ENCODE data around the gene TLE3.

TLE3 gene

DNA sequence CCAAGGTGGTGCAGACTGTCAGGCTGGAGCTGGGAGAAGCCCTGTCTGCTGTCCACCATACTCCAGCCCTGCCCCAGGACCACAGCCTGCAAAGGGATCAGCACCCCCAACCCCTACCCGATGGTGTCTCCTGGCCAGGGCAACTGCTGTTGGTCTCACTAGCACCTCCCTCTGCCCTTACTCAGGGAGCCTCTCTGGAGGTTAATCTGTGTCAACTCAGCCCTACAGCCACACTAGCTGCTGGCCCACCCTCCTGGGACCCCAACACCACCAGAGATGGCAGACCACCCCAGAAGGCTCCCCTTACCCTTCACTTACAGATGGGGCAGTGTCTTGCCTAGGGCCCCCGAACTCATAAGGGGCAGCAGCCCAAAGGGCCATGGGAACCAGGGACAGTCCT is 65.2 kb downstream of the TLE3 start:
- Mint-ChIP-seq H3K4me3 (no peak overlapping the region), H3K4me1 (no peaks in the 10 kb centered on the region)
- DNase-seq = no peak

DNA sequence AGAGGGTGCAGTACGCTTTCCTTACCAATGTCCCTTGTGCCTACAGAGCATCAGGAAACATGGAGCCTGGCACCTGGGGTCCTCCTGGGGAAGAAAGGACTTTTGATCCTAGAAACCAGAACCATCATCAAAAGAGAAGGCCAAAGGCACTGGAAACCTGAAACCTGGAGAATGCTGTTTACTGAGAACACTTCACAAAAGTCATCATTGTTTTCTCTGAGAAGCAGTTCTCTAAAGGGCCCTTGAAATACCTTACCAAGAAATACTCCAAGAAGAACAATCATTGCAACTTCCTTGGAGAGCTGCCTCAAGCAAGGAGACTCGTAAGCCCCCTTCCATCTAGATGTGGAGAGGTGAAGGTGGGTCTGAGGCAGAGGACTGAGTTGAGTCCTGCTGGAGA is 66.0 kb downstream of the TLE3 start:
- DNase-seq (no peak), ATAC-seq (no peak)
- Mint-ChIP-seq H3K4me3 (no peak overlapping the region), H3K27me3 (peaks cover 4% of the 10 kb centered on the region), H3K27ac (no peak overlapping the region), H3K4me1 (no peaks in the 10 kb centered on the region), H3K9me3 (no peaks in the 10 kb centered on the region)

More for the DNA sequence above, 65.2 kb downstream of the TLE3 start:
- ATAC-seq = no peak
- no peaks in the 10 kb centered on the region for H3K9me3 Mint-ChIP-seq
- no peaks in the 10 kb centered on the region for H3K27me3 Mint-ChIP-seq
- no peak overlapping the region for H3K27ac Mint-ChIP-seq

DNA sequence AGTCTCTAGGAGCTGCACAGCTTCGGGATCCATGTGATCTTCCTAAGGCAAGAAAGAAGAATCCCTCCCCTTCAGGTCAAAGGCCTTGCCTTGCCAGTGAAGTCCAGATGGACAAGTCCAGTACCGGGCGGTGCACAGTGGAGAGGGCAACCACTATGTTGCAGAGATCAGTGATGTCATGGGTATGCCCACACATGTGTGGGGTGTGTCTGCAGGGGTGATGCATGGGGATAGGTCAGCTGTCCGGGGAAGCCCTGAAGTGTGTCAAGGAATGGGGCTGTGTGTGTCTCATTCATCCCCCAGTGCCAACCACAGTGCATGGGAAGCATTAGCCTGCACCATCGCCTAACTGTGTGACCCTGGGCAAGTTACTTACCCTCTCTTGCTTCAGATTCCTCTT is 66.5 kb downstream of the TLE3 start:
- Mint-ChIP-seq H3K27me3 (peaks cover 9% of the 10 kb centered on the region), H3K9me3 (no peaks in the 10 kb centered on the region), H3K27ac (peak overlapping the region in 1 of 2 donors; percentile 34)

DNA sequence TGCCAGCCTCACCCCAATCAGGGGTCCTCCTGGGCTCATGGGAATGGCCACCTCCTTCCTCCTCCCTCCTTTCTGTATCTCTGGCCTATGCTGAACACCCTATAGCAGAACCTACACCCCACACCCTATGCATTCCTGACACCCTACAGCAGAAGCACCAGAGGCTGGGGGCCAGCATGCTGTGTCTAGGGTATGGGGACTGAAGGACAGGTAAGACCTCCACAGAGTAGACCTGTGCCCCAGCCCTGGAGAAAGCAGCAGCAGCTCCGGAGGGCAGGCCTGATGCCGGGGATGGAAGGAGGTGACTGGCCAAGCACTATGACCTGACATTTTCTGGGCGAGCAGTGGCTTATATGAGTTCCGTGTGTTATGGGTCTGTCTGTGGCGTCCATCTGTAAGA is 66.9 kb downstream of the TLE3 start:
- DNase-seq (no peak), ATAC-seq (no peak)
- Mint-ChIP-seq H3K9me3 (no peaks in the 10 kb centered on the region), H3K27me3 (peaks cover 11% of the 10 kb centered on the region), H3K4me1 (no peaks in the 10 kb centered on the region), H3K27ac (no peak overlapping the region), H3K4me3 (no peak overlapping the region)

More for the DNA sequence above, 66.5 kb downstream of the TLE3 start:
- DNase-seq = no peak
- no peak for ATAC-seq
- Mint-ChIP-seq H3K4me1 (no peaks in the 10 kb centered on the region), H3K4me3 (no peak overlapping the region)

DNA sequence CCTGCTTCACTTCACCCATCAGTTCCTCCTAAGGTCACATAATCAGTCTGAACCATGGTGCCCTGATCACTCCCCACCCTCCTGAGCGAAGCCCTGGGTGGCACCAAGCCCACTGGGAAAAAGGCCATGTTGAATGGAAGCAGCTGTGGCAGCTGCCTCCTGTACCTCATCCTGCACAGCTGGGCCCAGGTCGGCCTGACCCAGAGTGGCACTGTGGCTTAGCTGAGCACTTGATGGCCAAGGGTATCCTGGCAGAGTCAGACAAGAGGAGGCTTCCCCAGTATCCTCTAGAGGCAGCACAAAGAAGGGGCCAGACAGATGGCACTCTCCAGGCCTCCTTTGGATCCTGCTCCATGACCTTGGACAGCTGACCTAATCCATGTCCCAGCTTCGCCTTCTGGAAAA is 68.4 kb downstream of the TLE3 start:
- Mint-ChIP-seq H3K27ac (peak overlapping the region in 1 of 2 donors; percentile 40), H3K27me3 (peaks cover 26% of the 10 kb centered on the region), H3K9me3 (no peaks in the 10 kb centered on the region), H3K4me3 (no peak overlapping the region), H3K4me1 (peaks cover 2% of the 10 kb centered on the region)
- ATAC-seq = no peak
- DNase-seq = no peak

DNA sequence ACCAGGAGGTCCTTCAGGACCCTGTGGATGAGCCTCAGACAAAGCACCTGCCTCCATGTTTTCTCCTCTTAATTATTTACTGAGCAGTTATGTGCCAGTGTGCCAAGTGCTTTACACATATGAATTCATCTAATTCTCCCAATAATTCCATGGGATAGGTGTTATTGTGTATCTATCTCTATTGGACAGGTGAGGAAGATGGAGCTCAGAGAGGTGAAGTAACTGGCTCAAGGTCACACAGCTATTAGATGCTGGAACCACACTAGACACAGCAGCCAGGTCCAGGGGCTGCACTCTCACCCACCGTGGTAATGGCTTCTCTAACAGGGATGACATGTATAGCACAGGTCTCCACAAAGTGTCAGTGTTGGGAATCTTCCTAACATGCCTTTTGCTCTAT is 70.2 kb downstream of the TLE3 start:
- Mint-ChIP-seq H3K4me1 (peaks cover 20% of the 10 kb centered on the region), H3K4me3 (no peak overlapping the region), H3K27me3 (peaks cover 26% of the 10 kb centered on the region), H3K9me3 (no peaks in the 10 kb centered on the region), H3K27ac (no peak overlapping the region)
- ATAC-seq (no peak), DNase-seq (no peak)

DNA sequence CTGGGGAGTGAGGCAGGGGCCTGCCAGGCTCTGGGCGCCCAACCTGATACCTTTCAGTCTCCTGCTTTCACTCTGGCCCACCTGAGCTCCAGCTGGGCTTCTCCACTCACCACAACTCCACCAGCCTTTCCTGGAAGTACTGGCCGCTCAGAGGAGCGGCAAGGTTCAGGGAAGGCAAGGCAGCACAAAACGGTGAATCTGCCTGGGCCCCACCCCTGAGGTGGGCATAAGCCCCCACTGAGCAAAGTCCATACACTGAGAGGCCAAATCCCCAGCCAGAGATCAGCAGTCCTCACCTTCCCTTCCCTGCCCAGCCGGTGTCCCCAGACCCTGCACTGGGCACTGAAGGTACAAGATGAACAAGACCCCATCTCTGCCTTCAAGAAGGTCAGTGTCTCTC is 70.7 kb downstream of the TLE3 start:
- H3K27me3 Mint-ChIP-seq = peaks cover 26% of the 10 kb centered on the region
- H3K27ac Mint-ChIP-seq = peak overlapping the region in 1 of 2 donors; percentile 62

DNA sequence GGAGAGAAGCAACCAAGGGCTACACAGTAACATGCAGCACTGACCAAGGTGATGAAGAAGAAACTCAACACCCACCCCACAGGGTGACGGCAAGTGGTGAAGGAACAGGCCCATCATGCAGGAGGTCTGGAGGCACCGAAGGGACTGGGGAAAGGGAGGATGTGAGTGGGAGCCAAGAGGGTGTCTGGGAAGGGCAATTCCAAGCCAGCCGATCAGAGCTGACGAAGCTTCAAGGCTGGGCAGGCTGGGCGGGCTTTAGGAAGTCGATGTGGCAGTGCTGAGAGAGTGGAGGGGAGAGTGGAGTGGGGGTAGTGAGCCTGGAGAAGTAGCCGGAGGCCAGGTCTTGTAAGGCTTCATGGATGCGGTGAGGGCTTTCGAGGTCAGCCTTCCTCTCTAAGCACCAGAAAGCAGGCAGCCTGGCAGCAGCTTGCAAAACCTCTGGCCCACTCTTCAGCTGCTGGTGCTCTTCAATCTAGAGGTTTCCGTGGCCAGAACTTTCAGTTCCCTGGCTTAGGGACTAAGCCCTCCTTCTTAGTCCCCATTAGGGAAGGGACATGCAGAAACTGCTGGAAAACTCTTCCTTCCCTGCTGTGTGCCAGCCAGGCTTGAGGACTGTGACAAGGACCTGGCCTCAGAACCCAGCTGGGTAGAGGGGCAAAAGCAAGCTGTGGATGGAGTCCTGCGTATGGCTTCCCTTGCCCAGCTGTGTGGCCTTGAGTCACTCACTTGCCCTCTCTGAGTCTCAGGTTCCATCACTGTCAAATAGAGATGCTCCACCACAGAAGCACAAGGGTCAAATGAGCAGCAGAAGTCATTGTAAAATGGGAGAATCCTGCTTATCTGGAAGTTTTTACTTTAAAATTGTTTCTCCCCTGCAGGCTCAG is 72.1 kb downstream of the TLE3 start:
- Mint-ChIP-seq H3K27me3 (peaks cover 26% of the 10 kb centered on the region), H3K4me1 (peaks cover 21% of the 10 kb centered on the region), H3K4me3 (no peak overlapping the region), H3K9me3 (no peaks in the 10 kb centered on the region), H3K27ac (no peak overlapping the region)
- no peak for DNase-seq
- ATAC-seq = no peak

More for the DNA sequence above, 70.7 kb downstream of the TLE3 start:
- H3K9me3 Mint-ChIP-seq = no peaks in the 10 kb centered on the region
- H3K4me1 Mint-ChIP-seq = peaks cover 21% of the 10 kb centered on the region
- no peak overlapping the region for H3K4me3 Mint-ChIP-seq
- ATAC-seq (no peak), DNase-seq (no peak)

DNA sequence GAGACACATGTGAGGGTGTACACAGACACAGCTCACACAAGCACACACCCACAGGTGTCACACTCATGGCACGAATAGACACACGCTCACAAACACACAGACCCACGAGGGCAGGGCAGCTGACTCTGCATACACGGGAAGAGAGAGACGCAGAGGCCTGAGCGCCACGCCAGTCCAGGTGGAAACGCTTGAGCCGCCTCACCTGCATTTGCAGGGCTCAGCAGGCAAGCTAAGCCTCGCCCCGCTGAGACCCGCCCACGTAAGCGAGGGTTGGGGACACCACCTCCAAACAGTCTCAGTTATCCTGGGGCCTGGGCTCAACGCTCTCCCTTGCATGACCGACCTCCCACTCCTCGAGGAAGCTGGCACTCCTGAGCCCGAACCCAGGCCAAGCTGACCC is 73.2 kb downstream of the TLE3 start:
- Mint-ChIP-seq H3K27me3 (peaks cover 29% of the 10 kb centered on the region), H3K4me3 (no peak overlapping the region), H3K4me1 (peaks cover 21% of the 10 kb centered on the region), H3K27ac (no peak overlapping the region), H3K9me3 (no peaks in the 10 kb centered on the region)
- DNase-seq (no peak), ATAC-seq (no peak)

DNA sequence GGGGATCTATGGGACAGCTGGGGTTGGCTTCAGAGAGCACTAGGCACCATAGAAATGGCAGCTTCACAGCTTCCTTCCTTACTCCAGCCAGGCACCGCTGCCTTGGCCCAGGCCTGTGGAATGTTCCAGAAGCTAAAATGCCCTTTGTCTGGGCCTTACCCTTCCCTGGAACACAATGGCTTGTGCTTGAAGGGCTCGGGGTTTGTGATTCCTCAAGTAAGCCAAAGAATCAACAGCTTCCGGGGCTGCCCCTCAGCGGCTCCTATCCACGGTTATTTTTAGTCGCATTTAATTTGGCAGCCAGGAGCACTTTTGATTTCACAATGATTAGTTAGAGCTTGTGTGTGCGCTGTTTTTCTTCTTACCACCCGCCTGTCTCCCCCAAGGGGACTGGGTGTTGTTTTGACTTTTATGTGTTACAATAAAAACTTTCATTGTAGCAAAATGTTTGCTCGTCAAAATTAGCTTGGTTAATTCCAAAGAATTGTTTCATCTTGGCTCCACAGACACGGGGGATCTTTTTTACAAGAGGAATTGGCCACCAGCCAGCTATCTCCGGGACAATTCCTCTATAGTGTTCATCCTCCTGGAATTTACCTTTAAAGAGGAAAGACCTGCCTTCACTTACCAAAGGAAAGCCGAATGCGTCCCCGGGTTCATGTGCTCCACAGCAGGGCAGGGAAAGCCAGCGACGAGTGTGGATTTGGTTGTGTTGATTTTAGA is 73.8 kb downstream of the TLE3 start:
- Mint-ChIP-seq H3K4me3 (no peak overlapping the region), H3K27me3 (peaks cover 35% of the 10 kb centered on the region), H3K9me3 (no peaks in the 10 kb centered on the region), H3K27ac (peak overlapping the region in 1 of 2 donors; percentile 34), H3K4me1 (peaks cover 21% of the 10 kb centered on the region)
- DNase-seq = no peak
- no peak for ATAC-seq

DNA sequence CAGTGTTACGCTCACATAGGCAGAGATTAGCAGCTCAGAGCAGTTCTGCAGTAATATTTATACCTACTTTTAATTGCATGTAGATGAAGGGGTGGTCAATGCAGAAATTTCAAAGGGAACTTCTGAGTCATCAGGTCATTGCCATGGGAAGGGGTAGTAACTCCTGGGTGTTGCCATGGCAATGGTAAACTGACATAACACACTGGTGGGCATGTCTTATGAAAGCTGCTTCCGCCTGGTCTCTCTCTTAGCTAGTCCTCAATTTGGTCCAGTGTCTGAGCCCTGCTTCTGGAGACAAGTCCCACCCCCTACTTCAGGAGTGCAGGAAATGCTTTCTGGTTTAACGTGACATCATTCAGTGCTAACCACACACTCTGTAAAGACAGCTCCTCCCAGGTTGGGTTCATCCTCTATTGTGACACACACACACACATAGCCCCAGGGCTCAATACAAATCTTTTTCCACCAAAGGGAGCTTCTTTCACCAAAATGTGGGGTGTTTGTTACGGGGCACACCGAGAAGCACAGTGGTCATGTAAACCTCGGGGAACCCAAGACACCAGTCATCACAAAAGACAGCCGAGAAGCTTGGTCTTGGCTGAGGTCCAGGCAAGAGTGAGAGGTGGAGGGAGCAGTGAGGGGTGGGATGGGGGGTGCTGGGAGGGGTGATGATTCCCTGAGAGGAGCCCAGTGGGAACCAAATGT is 74.5 kb downstream of the TLE3 start:
- Mint-ChIP-seq H3K4me1 (peaks cover 21% of the 10 kb centered on the region), H3K27me3 (peaks cover 36% of the 10 kb centered on the region), H3K4me3 (peak overlapping the region in 1 of 2 donors; percentile 42), H3K27ac (peak overlapping the region; percentile 14 to 34), H3K9me3 (no peaks in the 10 kb centered on the region)
- peak; percentile 57 to 66 for DNase-seq
- peak; percentile 99 for ATAC-seq

DNA sequence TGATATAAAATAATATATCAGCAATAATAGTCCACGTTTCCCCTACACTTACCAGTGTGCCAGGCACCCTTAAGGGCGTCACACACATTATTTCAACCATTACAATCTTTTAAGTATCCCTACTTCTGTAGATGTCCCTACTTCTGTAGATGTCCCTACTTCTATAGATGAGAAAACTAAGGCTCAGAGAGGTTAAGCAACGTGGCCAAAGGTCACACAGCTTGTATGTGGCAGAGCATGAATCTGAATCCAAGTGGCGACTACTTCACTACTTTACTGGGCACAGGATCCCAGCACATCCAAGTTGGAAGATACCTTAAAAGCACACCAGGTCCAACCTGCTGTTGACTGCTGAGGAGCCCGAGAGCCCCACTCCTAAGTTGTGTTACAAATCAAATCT is 77.5 kb downstream of the TLE3 start:
- H3K4me3 Mint-ChIP-seq = no peak overlapping the region
- H3K27me3 Mint-ChIP-seq = peaks cover 48% of the 10 kb centered on the region
- no peak for ATAC-seq
- no peaks in the 10 kb centered on the region for H3K9me3 Mint-ChIP-seq
- H3K27ac Mint-ChIP-seq = no peak overlapping the region
- no peak for DNase-seq
- peaks cover 40% of the 10 kb centered on the region for H3K4me1 Mint-ChIP-seq

DNA sequence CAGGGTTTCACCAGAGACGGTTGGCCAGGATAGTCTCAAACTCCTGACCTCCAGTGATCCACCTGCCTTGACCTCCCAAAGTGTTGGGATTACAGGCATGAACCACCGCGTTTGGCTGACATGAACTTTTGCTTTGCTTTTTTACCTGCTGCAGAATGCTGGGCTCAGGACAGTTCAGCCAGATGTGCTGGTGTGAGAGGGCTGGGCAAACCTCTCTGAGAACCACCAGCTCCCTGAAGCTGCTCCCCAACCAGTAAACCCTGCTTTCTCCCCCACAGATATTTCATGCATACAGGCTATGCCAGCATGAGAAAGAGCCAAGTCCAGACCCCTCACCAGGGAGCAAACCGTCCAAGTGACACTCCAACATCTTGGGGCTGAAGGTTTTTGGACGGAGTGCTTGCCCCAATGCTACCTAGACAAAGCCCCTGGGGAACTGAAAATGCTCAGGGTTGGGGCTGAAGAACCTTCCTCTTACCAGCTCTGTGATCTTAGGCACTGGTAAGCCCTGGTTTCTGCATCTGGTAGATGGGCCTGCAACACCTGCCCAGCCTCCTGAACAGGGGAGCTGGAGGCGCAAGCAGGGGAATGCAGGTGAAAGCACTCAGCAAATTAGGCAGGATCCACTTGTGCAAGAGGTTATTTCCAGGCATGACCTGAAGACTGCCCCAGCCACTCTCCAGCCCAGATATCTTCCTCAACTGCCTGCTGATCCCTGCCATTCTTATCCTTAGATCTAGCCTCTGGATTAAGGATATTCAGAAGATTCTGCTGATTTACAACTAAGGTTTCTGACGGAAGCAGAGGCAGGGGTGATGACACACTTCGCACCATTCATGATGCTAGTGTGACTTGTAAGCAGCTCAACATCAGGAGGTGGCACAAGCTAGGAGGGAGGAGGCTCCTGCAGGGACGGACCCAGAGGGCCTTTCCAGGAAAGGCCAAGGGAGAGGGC is 78.8 kb downstream of the TLE3 start:
- Mint-ChIP-seq H3K27me3 (peaks cover 52% of the 10 kb centered on the region), H3K4me3 (no peak overlapping the region), H3K9me3 (no peaks in the 10 kb centered on the region), H3K4me1 (peaks cover 41% of the 10 kb centered on the region), H3K27ac (no peak overlapping the region)
- ATAC-seq (no peak), DNase-seq (no peak)

DNA sequence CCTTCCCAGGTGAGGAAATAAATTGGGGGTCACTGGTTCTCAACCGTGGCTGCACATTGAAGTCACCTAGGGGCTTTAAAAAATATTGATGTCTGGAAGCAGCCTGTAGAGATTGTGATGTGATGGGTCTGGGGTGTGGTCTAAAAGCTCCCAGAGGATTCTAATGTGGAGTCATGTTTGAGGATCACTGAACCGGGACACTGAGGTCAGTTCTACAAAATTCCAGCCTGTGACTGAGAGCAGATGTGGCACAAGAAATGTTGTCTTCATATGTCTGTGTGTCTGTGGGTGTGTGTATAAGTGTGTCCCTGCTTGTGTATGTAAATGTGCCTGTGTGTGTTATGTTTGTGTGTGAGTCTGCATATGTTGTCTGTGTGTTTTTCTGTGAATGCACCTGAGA is 79.9 kb downstream of the TLE3 start:
- Mint-ChIP-seq H3K9me3 (no peaks in the 10 kb centered on the region), H3K4me1 (peaks cover 29% of the 10 kb centered on the region), H3K4me3 (no peak overlapping the region), H3K27me3 (peaks cover 59% of the 10 kb centered on the region), H3K27ac (no peak overlapping the region)
- DNase-seq (no peak), ATAC-seq (no peak)

DNA sequence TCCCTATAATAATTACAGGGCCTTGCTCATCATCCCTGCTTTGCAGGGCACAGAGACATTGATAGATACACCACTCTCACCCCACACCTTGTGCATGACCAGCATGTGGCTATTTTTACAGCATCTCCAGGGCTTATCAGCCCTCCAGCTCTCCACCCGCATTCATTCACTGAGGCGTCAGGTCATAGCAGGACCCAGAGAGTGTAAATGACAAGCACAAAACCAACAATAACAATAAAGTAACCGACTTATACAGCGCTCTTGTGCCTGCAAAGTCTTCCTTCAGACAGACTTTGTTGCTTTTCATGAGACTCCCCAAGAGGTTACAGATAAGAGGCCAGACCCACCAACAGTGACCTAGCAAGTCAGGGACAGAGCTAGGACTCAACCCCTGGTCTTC is 80.7 kb downstream of the TLE3 start:
- H3K4me1 Mint-ChIP-seq = peaks cover 26% of the 10 kb centered on the region
- peaks cover 62% of the 10 kb centered on the region for H3K27me3 Mint-ChIP-seq
- no peak overlapping the region for H3K27ac Mint-ChIP-seq

More for the DNA sequence above, 80.7 kb downstream of the TLE3 start:
- ATAC-seq = no peak
- no peak for DNase-seq
- no peak overlapping the region for H3K4me3 Mint-ChIP-seq
- H3K9me3 Mint-ChIP-seq = no peaks in the 10 kb centered on the region

All from stimulated activated naive CD8-positive, alpha-beta T cell treated with anti-CD3 and anti-CD28 coated beads, Interleukin-15, amount 100 ng/mL, for 72 hours (primary cell).